ENCODE measurements around the gene FBXO28.
"Not testable (repeated sequence)": the region's sequence is repeated elsewhere in the genome, so short reads cannot be mapped to it uniquely, and the experiment has no call there.

Gene FBXO28

GRCh38 chr1:224183591-224184312 lies 69.8 kb downstream of the FBXO28 start:
- FAIRE-seq (no peak), DNase-seq (ENCODE audit: insufficient read length, low spot score) (peak; percentile 62)

- FAIRE-seq (no peak), DNase-seq (ENCODE audit: insufficient read length, low spot score) (no peak)
Observed at GRCh38 chr1:224185208-224185607, 71.3 kb downstream of the FBXO28 start.

GRCh38 chr1:224188286-224188685 lies 74.4 kb downstream of the FBXO28 start:
- DNase-seq (ENCODE audit: insufficient read length, low spot score), result no peak
- no peak for FAIRE-seq

GRCh38 chr1:224189561-224189960 lies 75.7 kb downstream of the FBXO28 start:
- FAIRE-seq, result no peak
- no peak for DNase-seq (ENCODE audit: insufficient read length, low spot score)

- FAIRE-seq (no peak), DNase-seq (ENCODE audit: insufficient read length, low spot score) (no peak)
Observed at GRCh38 chr1:224192082-224192788, 78.3 kb downstream of the FBXO28 start.

- DNase-seq (ENCODE audit: insufficient read length, low spot score), result no peak
- FAIRE-seq, result no peak
Observed at GRCh38 chr1:224193319-224193966, 79.5 kb downstream of the FBXO28 start.

GRCh38 chr1:224196813-224197600 lies 83.1 kb downstream of the FBXO28 start:
- DNase-seq (ENCODE audit: insufficient read length, low spot score) (no peak), FAIRE-seq (peak; percentile 54)

- DNase-seq (ENCODE audit: insufficient read length, low spot score) (no peak), FAIRE-seq (no peak)
Observed at GRCh38 chr1:224198572-224198971, 84.7 kb downstream of the FBXO28 start.

GRCh38 chr1:224199679-224200078 lies 85.8 kb downstream of the FBXO28 start:
- DNase-seq (ENCODE audit: insufficient read length, low spot score) (no peak), FAIRE-seq (no peak)

GRCh38 chr1:224201383-224201782 lies 87.5 kb downstream of the FBXO28 start:
- DNase-seq (ENCODE audit: insufficient read length, low spot score), result no peak
- FAIRE-seq, result no peak

GRCh38 chr1:224201853-224202252 lies 87.9 kb downstream of the FBXO28 start:
- DNase-seq (ENCODE audit: insufficient read length, low spot score), result no peak
- no peak for FAIRE-seq

GRCh38 chr1:224203243-224204016 lies 89.5 kb downstream of the FBXO28 start:
- DNase-seq (ENCODE audit: insufficient read length, low spot score) (no peak), FAIRE-seq (no peak)

GRCh38 chr1:224205438-224205840 lies 91.5 kb downstream of the FBXO28 start:
- no peak for FAIRE-seq
- DNase-seq (ENCODE audit: insufficient read length, low spot score), result peak; percentile 58

GRCh38 chr1:224205931-224206538 lies 92.1 kb downstream of the FBXO28 start:
- FAIRE-seq; DNase-seq (ENCODE audit: insufficient read length, low spot score): not testable (repeated sequence)

GRCh38 chr1:224211206-224211962 lies 97.5 kb downstream of the FBXO28 start:
- FAIRE-seq (no peak), DNase-seq (ENCODE audit: insufficient read length, low spot score) (no peak)
